Erythroblast (primary cell): Measurements from ENCODE around the gene AMPD2.

Experiments
- DNase-seq, 2 experiments: peaks; one replicate each; lab custom pipeline; 2025; lab: John Stamatoyannopoulos, UW
- GATA1 ChIP-seq: IDR thresholded peaks from 2 replicates; pipeline ENCODE4 v1.6.1; 2011; ENCODE audit warnings: low read depth, mild to moderate bottlenecking, control low read depth, low read length, moderate library complexity
- POLR2A ChIP-seq: IDR thresholded peaks from 2 replicates; pipeline ENCODE4 v1.6.1; 2011; ENCODE audit warnings: mild to moderate bottlenecking, low read length

Gene AMPD2

DNA sequence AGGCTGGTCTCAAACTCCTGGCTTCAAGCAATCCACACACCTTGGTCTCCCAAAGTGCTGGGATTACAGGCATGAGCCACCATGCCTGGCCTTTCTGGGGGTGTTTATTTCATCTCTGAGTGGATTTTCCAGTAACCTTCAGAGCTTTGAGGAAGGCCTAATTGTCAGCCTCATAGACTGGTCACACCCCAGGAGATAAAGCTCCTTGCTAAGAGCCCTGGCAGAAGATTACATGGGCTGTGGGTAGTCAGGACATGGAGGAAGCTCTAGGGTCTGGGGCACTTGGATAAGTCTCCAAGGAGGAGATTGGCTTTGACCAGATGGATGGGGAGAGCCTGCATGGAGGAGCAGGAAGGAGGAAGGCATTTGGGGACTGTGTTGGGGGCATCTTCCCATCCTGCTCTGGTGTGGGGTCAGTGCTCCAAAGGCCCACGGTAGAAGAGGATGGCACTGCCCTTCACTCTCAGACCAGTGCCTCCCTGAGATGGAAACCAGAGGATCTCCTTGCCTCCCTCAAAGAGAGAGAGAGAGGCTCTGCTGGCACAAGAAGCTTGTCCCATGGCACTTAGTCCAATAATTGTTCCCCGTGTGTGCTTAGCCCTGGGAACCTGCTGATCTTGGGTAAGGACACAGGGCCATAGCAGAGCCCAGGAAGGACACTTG, 21.6 kb downstream of the AMPD2 start:
- peak; percentile 25 to 56 for DNase-seq

DNA sequence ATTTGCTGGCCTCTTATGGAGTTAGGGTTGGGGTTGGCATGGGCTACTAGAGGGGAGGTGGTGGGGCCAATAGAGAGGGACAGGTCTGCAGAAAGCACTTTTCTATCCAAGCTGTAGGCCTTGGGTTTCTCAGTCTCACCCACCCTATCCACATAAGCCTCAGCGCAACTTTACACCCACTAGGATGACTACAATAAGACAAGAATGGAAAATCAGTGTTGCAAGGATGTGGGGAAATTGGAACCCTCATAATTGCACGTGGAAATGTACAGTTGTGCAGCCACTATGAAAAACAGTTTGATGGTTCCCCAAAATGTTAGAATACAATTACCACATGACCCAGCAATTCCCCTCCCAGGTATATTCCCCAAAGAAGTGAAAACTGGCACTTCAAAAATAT, 22.2 kb downstream of the AMPD2 start:
- no peak for DNase-seq
- TF ChIP-seq POLR2A = no peak
- no peak for TF ChIP-seq GATA1

More for the DNA sequence above, 21.6 kb downstream of the AMPD2 start:
- no peak for TF ChIP-seq GATA1
- TF ChIP-seq POLR2A = no peak

DNA sequence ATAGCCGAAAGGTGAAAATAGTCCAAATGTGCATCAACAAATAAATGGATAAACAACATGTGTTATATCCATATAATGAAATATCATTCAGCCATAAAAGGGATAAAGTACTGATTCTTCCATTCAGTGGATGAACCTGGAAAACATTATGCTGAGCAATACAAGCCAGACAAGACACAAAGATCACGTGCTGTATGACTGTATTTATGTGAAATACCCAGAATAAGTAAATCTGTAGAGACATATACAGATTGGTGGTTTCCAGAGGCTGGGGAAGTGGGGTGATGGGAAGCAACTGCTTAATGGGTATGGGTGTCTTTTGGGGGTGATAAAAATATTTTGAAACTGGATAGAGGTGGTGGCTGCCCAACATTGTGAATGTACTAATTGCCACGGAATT, 23.0 kb downstream of the AMPD2 start:
- TF ChIP-seq GATA1 = no peak
- no peak for TF ChIP-seq POLR2A
- no peak for DNase-seq

DNA sequence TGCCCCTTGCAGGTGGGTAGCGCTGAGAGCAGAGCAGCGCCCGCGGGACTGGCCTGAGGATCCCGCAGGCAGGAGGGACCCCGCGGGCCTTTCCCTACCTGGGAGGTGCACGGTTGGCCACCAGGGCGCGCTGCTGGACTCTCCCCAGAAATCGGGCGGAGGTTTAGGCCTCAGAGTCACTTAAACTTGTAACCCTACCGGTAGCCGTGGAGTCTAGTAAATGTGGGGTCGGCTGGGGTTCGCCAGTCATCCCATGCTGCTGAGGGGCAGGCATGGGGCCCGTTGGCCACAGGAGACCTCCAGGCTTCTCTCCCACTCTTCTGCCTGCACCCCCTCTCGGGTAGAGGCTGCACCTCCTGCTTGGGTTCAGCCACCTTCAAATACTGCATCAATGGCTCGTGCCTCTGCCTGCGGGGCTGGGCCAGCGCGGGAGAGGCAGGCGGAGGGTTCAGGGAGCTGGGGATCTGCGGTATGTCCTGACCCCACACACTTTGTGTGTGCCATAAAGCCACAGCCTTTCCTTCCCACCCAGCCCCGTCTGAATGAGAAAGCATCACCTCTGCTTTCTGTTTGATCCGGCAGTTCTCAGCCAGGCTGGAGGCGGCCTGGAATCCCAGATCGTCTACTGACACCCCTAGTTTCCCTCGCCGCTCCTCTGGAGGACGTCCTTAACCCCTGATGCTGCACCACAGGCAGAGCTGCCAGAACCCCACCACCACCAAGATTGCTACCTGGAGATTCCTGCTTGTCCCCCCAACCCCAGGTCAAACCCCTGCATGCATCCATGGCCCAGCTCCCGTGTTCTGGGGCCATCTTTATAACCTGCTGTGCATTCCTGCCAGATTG, 24.0 kb downstream of the AMPD2 start:
- DNase-seq = peak; percentile 80 to 87
- TF ChIP-seq GATA1 = no peak
- TF ChIP-seq POLR2A = no peak

DNA sequence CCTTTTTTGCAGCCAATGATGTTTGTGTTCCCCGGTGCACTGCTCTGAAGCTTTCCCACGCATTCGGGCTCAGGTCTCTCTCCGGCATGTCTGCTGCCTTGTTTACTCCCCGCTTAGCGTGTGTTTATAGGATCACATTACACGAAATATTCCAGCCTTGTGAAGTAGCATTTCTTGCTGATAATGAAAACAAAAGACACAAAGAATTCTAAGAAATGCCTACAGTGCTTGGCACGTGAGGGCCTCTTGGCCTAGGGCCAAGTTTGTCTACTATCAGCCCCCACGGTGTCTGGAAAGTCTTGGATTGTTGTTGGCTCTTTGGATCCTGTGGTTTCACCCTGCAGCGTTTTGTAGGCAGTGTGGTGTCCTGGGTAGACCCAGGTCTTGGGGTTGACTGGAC, 25.0 kb downstream of the AMPD2 start:
- no peak for DNase-seq
- TF ChIP-seq GATA1 = no peak
- TF ChIP-seq POLR2A = no peak

DNA sequence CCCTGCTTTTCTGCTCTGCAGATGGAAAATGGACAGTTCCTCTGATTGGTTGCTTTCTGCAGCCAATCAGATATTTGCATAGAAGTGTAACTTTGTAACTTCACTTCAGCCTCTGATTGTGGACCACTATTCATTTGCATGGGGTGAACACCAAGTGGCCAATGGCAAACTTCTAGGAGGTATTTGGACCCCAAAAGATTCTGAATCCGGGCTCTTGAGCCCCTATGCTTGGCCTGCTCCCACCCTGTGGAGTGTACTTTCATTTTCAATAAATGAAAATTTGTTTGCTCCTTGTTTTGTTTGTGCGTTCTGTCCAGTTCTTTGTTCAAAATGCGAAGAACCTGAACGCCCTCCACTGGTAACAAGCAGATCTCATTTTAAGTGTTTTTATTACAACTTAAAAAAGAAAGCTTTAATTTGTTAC, 29.9 kb downstream of the AMPD2 start:
- DNase-seq = peak in 1 of 2 experiments; percentile 19
- TF ChIP-seq POLR2A (no peak), GATA1 (no peak)

DNA sequence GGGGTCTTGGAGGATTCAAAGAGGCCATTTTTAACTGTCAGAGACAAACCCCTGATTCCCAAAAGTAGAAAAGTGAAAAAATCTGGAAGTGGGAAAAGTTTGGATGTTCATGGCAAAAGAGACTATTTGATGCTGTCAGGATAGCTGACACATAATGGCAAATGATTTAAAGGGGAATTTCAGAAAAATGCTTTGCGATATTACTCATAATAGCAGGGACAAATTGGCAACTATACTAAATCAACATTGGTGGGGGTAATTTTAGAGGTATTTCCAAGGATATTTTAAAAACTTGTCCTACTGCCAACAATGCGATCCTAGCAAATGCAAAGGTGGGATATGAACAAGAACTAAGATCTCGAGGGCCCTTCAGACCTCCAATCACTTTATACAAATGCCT, 31.0 kb downstream of the AMPD2 start:
- TF ChIP-seq GATA1 = no peak
- no peak for TF ChIP-seq POLR2A
- no peak for DNase-seq

DNA sequence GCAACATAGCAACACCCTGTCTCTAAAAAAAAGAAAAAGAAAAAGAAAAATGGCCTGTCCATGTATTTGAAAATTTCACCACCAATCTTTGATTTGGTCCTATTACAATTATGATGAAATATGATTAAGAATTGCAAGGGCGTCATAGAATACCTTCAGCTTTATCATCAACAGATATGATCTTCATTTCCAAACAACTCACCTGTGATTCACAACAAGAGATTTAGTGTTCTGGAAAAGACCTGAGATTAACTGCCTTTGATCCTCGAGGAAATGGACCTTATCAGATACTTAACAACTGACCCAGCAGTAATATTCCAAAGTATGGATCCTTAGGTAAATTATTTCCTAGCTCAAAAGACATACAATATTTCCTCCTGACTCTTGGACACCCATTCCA, 32.8 kb downstream of the AMPD2 start:
- TF ChIP-seq POLR2A = no peak
- TF ChIP-seq GATA1 = no peak
- no peak for DNase-seq

DNA sequence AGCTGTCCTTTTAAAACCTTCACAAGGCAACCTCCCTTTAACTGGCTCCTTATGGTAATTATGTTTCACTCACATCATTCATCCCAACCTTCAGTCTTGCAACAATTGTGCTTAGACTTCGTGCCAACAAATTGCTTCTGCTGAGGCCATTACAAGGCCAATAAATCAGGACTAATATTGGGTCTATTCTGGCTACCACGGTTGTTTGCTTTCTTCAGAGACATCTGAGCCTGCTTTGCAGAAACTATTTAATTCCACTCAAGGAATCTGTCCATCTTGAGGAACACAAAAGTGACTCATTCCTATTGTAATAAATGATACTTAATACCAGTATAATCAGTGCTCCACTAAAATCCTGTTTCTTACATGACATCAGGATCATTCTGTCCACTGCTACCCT, 33.7 kb downstream of the AMPD2 start:
- DNase-seq = no peak
- TF ChIP-seq POLR2A (no peak), GATA1 (no peak)

DNA sequence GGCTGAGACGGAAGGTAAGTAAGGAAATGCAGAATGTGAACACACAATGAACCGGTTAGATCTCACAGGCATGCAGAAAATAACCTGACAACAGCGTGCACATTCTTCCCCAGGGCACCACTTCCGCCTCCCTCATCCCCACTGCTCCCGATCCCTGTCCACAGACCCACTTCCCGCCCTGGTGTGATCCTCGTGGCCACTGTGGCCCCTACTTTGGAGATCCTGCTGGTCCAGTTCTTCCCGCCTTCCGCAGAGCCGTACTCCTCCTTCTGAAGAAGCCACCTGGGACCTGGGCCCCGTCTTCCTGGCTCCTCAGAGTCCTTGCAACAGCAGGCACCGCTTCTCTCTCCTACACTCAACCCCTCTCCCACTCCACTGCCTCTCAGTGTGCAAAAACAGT, 34.9 kb downstream of the AMPD2 start:
- no peak for TF ChIP-seq GATA1
- no peak for TF ChIP-seq POLR2A
- no peak for DNase-seq

DNA sequence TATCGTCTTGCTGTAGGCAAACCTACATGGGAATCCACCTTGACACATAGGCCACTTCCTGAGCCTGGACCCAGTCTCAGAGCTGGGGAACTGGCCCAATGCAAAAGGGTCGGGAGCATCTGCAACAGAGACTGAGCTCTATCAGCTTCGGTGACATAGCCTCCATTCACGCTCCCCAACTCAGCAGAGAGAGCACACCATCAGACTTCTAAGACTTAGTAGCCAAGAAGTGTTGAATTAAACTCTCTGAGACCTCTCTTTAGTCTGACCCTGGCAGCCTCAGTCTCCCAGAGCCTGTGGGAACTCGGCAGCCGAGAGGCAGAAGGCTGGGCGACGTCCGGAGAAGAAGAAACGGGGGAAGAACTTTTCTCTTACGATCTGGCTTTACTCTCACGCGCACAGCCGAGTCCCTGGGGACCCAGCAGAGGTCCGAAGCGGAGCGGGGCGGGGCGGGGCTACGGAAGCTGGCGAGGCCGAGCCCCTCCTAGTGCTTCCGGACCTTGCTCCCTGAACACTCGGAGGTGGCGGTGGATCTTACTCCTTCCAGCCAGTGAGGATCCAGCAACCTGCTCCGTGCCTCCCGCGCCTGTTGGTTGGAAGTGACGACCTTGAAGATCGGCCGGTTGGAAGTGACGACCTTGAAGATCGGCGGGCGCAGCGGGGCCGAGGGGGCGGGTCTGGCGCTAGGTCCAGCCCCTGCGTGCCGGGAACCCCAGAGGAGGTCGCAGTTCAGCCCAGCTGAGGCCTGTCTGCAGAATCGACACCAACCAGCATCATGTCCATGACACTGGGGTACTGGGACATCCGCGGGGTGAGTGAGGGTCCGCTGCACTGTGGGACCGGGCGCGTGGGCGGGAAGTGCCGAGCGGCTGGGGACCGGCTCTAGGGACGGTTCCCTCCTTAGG, 36.2 kb downstream of the AMPD2 start, which contains the start of gene GSTM4:
Gene GSTM4, plus strand, starts transcription at position 485 of the 905 bp plus-strand sequence. Its CDS starts 291 bp downstream, at position 776.
- no peak for TF ChIP-seq GATA1
- TF ChIP-seq POLR2A = peak; percentile 59
- DNase-seq = peak; percentile 74 to 76

DNA sequence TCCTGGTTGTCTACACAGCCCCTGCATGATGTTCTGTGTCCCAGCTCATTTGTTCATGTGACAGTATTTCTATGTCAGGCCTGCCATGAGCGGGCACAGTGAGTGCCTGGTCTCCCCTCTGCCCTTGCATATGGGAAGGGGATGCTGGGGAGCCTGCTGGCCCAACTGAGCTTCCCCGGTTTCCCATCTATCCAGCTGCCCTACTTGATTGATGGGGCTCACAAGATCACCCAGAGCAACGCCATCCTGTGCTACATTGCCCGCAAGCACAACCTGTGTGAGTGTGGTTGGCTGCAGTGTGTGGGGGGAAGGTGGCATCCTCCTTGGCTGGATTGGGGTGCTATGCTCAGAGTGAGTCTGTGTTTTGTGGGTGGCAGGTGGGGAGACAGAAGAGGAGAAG, 37.8 kb downstream of the AMPD2 start:
- DNase-seq = no peak
- no peak for TF ChIP-seq POLR2A
- no peak for TF ChIP-seq GATA1

DNA sequence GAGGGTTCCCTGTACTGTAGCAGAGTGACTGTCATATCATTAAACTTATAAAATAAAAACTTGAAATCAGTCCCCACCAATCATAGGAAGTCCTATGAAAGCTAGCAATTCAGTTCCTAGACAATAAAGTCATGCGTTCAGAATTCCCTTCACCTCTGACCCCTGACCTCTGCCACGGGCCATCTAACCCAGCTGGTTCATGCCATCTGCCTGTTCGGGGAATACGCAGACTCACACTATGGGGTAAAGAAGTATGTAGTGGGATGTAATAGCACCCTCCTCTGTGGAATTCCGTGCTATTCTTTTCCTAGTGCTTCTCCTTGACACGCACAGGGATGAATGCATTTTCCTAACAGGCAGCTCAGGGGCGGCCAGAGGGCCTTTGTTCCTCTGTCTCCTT, 38.3 kb downstream of the AMPD2 start:
- no peak for DNase-seq
- TF ChIP-seq GATA1 = no peak
- TF ChIP-seq POLR2A = no peak
